Liver (tissue), 3 donors: ENCODE measurements around the gene FBXO28.

ENCODE experiments used
- ATF3 ChIP-seq: IDR thresholded peaks from 2 replicates; pipeline ENCODE4 v1.6.1; 2016; ENCODE audit warnings: antibody characterized with exemption
- CTCF ChIP-seq: fragments of 150-350 bp; IDR thresholded peaks from 2 replicates; pipeline ENCODE4 v1.5.1; 2017; ENCODE audit warnings: improper control_type of control experiment, low read depth, low read length; ENCODE audit not compliant: missing input control
- EGR1 ChIP-seq, 2 donors: IDR thresholded peaks; 2 replicates each; pipeline ENCODE4 v1.6.1; 2016 to 2018; ENCODE audit warnings: antibody characterized with exemption in 2 of 2, low read depth in 2 of 2
- GABPA ChIP-seq, 2 donors: IDR thresholded peaks in 1 of 2; conservative IDR thresholded peaks in 1 of 2; 2 replicates each; pipeline ENCODE4 v1.6.1; 2016; ENCODE audit warnings: antibody characterized with exemption in 2 of 2, mild to moderate bottlenecking in 1 of 2, moderate library complexity in 1 of 2
- MAX ChIP-seq: IDR thresholded peaks from 2 replicates; pipeline ENCODE4 v1.6.1; 2016; ENCODE audit warnings: antibody characterized with exemption
- REST ChIP-seq: IDR thresholded peaks from 2 replicates; pipeline ENCODE4 v1.6.1; 2016; ENCODE audit warnings: antibody characterized with exemption, mild to moderate bottlenecking
- SP1 ChIP-seq: IDR thresholded peaks from 2 replicates; pipeline ENCODE4 v1.6.1; 2018; ENCODE audit warnings: antibody characterized with exemption, mild to moderate bottlenecking
- TAF1 ChIP-seq: conservative IDR thresholded peaks from 2 replicates; pipeline ENCODE4 v1.6.1; 2016; ENCODE audit warnings: antibody characterized with exemption, mild to moderate bottlenecking
- YY1 ChIP-seq: IDR thresholded peaks from 2 replicates; pipeline ENCODE4 v1.6.1; 2016; ENCODE audit warnings: antibody characterized with exemption, mild to moderate bottlenecking
- donor health status: healthy.
- donor health status: healthy.

- TF ChIP-seq CTCF, result no peak
- no peak for TF ChIP-seq MAX
- no peak for TF ChIP-seq YY1
- TF ChIP-seq REST, result no peak
- no peak for TF ChIP-seq SP1
- no peak for TF ChIP-seq ATF3
- TF ChIP-seq GABPA (IDR thresholded peaks at IDR 0.05 in 1 of 2, conservative IDR thresholded peaks at IDR 0.05 in 1 of 2), result no peak
- TF ChIP-seq EGR1 (IDR thresholded peaks at IDR 0.05; ENCODE audit: low read depth in 2 of 2), result no peak
- TF ChIP-seq TAF1, result no peak
These were observed 23.6 kb downstream of the FBXO28 start for GRCh38 chr1:224137518-224137917.
